Tibial artery (tissue), 4 donors: ENCODE results near the gene ACSF2.

Source experiments
- DNase-seq, 2 donors: peaks; one replicate each; pipeline ENCODE4 v3.0.0-alpha.2; 2019
- H3K27ac ChIP-seq, 2 donors: fragments of 200-600 bp; sonication (generic) in 1 of 2; 1 replicate in 1 of 2; 2 replicates in 1 of 2; pipeline ENCODE4 v1.5.1; 2018 to 2019; ENCODE audit warnings: mild to moderate bottlenecking in 1 of 2
- H3K27me3 ChIP-seq, 2 donors: fragments of 200-600 bp; sonication (generic) in 1 of 2; one replicate each; pipeline versions ENCODE4 v1.5.1 to v1.6.0; 2016 to 2019
- H3K36me3 ChIP-seq, 3 donors: fragments of 200-600 bp; sonication (generic) in 2 of 3; one replicate each; pipeline ENCODE4 v1.5.1; 2016 to 2019; ENCODE audit warnings: mild to moderate bottlenecking in 2 of 3
- H3K4me1 ChIP-seq, 4 donors: fragments of 200-600 bp; sonication (generic) in 2 of 4; 1 replicate in 3 of 4; 2 replicates in 1 of 4; pipeline ENCODE4 v1.5.1; 2016 to 2019
- H3K4me3 ChIP-seq, 2 donors: fragments of 200-600 bp; sonication (generic) in 1 of 2; 1 replicate in 1 of 2; 2 replicates in 1 of 2; pipeline ENCODE4 v1.5.1; 2018 to 2019; ENCODE audit warnings: mild to moderate bottlenecking in 2 of 2
- H3K9me3 ChIP-seq, 3 donors: fragments of 200-600 bp; sonication (generic) in 1 of 3; one replicate each; pipeline ENCODE4 v1.5.1; 2016 to 2019
- CTCF ChIP-seq, 2 experiments: fragments of 200-600 bp in 1 of 2; fragments of 450-650 bp in 1 of 2; IDR thresholded peaks; one replicate each; pipeline ENCODE4 v1.5.1; 2017 to 2019; ENCODE audit warnings: antibody characterized with exemption in 2 of 2, mild to moderate bottlenecking in 1 of 2, moderate library complexity in 1 of 2
- intact Hi-C: fragments of 100-400 bp; cut with DNase I; formaldehyde crosslinking; loops from one replicate; pipeline ENCODE4 v1.15.0; 2023; ENCODE audit warnings: low total_unique reads

ACSF2 gene

GRCh38 chr17:50519141-50519834, 93.3 kb downstream of the ACSF2 start:
- no peak for TF ChIP-seq CTCF (IDR thresholded peaks at IDR 0.05)
- H3K27me3 ChIP-seq, result no peaks in the 10 kb centered on the region
- no peak for DNase-seq
- H3K27ac ChIP-seq, result no peak overlapping the region
- H3K4me1 ChIP-seq, result peaks cover 0 to 6% (median 0%) of the 10 kb centered on the region in 4 donors
- no peaks in the 10 kb centered on the region for H3K9me3 ChIP-seq
- H3K36me3 ChIP-seq, result no peaks in the 10 kb centered on the region
- no peak overlapping the region for H3K4me3 ChIP-seq
- intact Hi-C loops, result no loop called here

GRCh38 chr17:50520483-50520882, 94.5 kb downstream of the ACSF2 start:
- DNase-seq, result no peak
- Histone ChIP-seq H3K27ac (no peak overlapping the region), H3K4me1 (no peaks in the 10 kb centered on the region), H3K36me3 (no peaks in the 10 kb centered on the region), H3K9me3 (no peaks in the 10 kb centered on the region), H3K27me3 (no peaks in the 10 kb centered on the region), H3K4me3 (no peak overlapping the region)
- no peak for TF ChIP-seq CTCF (IDR thresholded peaks at IDR 0.05)
- intact Hi-C loops, result no loop called here

GRCh38 chr17:50521514-50521913, 95.5 kb downstream of the ACSF2 start:
- no peak for DNase-seq
- H3K36me3 ChIP-seq, result no peaks in the 10 kb centered on the region
- no peaks in the 10 kb centered on the region for H3K27me3 ChIP-seq
- H3K9me3 ChIP-seq, result no peaks in the 10 kb centered on the region
- no peak overlapping the region for H3K4me3 ChIP-seq
- intact Hi-C loops, result no loop called here
- H3K27ac ChIP-seq, result no peak overlapping the region
- H3K4me1 ChIP-seq, result no peaks in the 10 kb centered on the region
- TF ChIP-seq CTCF (IDR thresholded peaks at IDR 0.05), result no peak

- peaks cover 0 to 8% of the 10 kb centered on the region in 2 donors for H3K27me3 ChIP-seq
- no peak overlapping the region for H3K27ac ChIP-seq
- intact Hi-C loops, result no loop called here
- no peak overlapping the region for H3K4me3 ChIP-seq
- DNase-seq, result no peak
- TF ChIP-seq CTCF (IDR thresholded peaks at IDR 0.05), result no peak
- H3K4me1 ChIP-seq, result no peaks in the 10 kb centered on the region
- H3K9me3 ChIP-seq, result no peaks in the 10 kb centered on the region
- H3K36me3 ChIP-seq, result no peaks in the 10 kb centered on the region
Measured at GRCh38 chr17:50522766-50523165, 96.7 kb downstream of the ACSF2 start.

- H3K4me3 ChIP-seq, result no peak overlapping the region
- H3K27me3 ChIP-seq, result peaks cover 0 to 11% of the 10 kb centered on the region in 2 donors
- TF ChIP-seq CTCF (IDR thresholded peaks at IDR 0.05), result no peak
- H3K36me3 ChIP-seq, result no peaks in the 10 kb centered on the region
- H3K27ac ChIP-seq, result no peak overlapping the region
- H3K4me1 ChIP-seq, result no peaks in the 10 kb centered on the region
- H3K9me3 ChIP-seq, result no peaks in the 10 kb centered on the region
- DNase-seq, result no peak
- intact Hi-C loops, result no loop called here
Measured at GRCh38 chr17:50523208-50523607, 97.2 kb downstream of the ACSF2 start.
